Esophagus muscularis mucosa (tissue), 4 donors: ENCODE data around the gene USP2.
"Not testable (repeated sequence)": the region's sequence is repeated elsewhere in the genome, so short reads cannot be mapped to it uniquely, and the experiment has no call there.

Source experiments
- CTCF ChIP-seq, 3 experiments: fragments of 200-600 bp in 2 of 3; fragments of 450-650 bp in 1 of 3; sonication (generic) in 2 of 3; IDR thresholded peaks; one replicate each; pipeline ENCODE4 v1.5.1; 2017 to 2019; ENCODE audit warnings: antibody characterized with exemption in 3 of 3, mild to moderate bottlenecking in 2 of 3, moderate library complexity in 1 of 3
- EP300 ChIP-seq: sonication (generic); formaldehyde crosslinking; IDR thresholded peaks from one replicate; pipeline ENCODE4 v1.6.1; 2017; ENCODE audit warnings: antibody characterized with exemption
- POLR2A ChIP-seq: fragments of 450-650 bp; IDR thresholded peaks from one replicate; pipeline ENCODE4 v1.6.1; 2017; ENCODE audit warnings: antibody characterized with exemption, moderate library complexity, mild to moderate bottlenecking, low read depth
- POLR2AphosphoS5 ChIP-seq, 2 donors: sonication (generic); formaldehyde crosslinking; IDR thresholded peaks; one replicate each; pipeline ENCODE4 v1.6.1; 2017; ENCODE audit warnings: antibody characterized with exemption in 2 of 2

GRCh38 chr11:119382513-119382912 is 1.0 kb upstream of the USP2 start:
- not testable (repeated sequence) for TF ChIP-seq CTCF (IDR thresholded peaks at IDR 0.05); POLR2AphosphoS5 (IDR thresholded peaks at IDR 0.05); POLR2A; EP300
